ENCODE results near the gene LRRC46.

DNA sequence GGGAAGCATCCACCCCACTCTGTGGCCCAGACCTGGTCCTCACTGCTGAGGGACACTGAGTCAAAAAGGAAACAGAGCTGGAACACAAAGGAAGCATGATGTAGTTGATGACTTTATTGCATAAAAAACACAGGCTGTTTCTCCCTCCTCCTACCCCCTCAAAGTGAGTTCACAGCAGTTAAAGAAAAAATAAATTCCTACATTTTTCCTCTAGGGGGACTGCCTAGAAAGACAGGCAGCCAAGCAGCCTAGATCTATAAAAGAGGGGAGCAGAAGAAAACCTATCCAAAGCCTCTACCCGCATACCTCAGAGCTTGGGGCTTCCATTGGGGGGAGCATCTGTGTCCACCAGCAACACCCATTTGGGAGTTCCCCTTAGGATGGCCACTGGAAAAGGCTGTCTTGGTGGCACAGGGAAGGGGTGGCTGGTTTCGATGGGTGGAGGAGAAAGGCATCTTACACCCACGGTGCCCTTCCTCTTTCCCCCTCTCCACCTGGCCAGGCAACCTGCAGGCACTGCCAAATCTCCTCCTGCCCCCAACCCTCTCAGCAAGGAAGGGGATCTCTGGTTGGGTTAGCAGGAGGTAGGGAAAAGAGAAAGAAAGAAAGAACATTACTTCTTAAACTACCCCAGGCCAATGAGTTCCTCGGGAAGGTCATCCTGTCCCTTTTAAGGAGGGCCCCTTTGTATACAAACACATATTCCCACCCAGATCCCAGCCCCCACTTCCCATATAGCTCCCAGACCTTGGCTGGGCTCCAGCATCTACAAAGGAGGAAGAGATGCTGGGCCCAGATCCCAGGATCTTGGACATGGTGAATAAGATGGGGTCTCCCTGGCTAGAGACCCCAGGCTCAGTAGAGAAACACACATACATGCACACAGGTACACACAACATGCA is 13.6 kb downstream of the LRRC46 start:
- TF ChIP-seq GATA3 (IDR thresholded peaks at IDR 0.05; ENCODE audit: low read depth, low read length) (no peak), GATA2 (IDR thresholded peaks at IDR 0.05; ENCODE audit: low read depth, low read length) (no peak)
